Osteocyte (in vitro differentiated cells): Measurements from ENCODE around the gene CRTAP. TPM values are rescaled to one million over a fixed set of nuclear protein-coding genes. Genes with fewer than 3 reads are reported as not detected.
"Not testable (repeated sequence)": the region's sequence is repeated elsewhere in the genome, so short reads cannot be mapped to it uniquely, and the experiment has no call there.

ENCODE experiments used
- DNase-seq: peaks from one replicate; pipeline ENCODE4 v3.0.0; 2021; ENCODE audit warnings: mixed read lengths; ENCODE audit not compliant: unreplicated experiment; ENCODE audit errors: extremely low spot score
- H3K27ac Mint-ChIP-seq: one replicate; pipeline ENCODE4 v1.8.0; 2021; ENCODE audit warnings: mild to moderate bottlenecking, mixed read lengths; ENCODE audit not compliant: unreplicated experiment
- H3K27me3 Mint-ChIP-seq: one replicate; pipeline ENCODE4 v1.8.0; 2021; ENCODE audit warnings: mixed read lengths; ENCODE audit not compliant: unreplicated experiment
- H3K36me3 Mint-ChIP-seq: one replicate; pipeline ENCODE4 v1.8.0; 2021; ENCODE audit warnings: mixed read lengths; ENCODE audit not compliant: unreplicated experiment
- H3K4me1 Mint-ChIP-seq: one replicate; pipeline ENCODE4 v1.8.0; 2021; ENCODE audit warnings: mixed read lengths; ENCODE audit not compliant: unreplicated experiment
- H3K4me3 Mint-ChIP-seq: one replicate; pipeline ENCODE4 v1.8.0; 2021; ENCODE audit warnings: mild to moderate bottlenecking, moderate library complexity, mixed read lengths; ENCODE audit not compliant: unreplicated experiment
- H3K9me3 Mint-ChIP-seq: one replicate; pipeline ENCODE4 v1.8.0; 2021; ENCODE audit warnings: mixed read lengths; ENCODE audit not compliant: unreplicated experiment
- total RNA-seq: library from RNA; stranded (reverse); gene quantifications from 2 replicates; pipeline ENCODE4 v1.2.1, GENCODE V29; 2021
- TF ChIP-seq, protein P1 (sequence below): fragments of 200-600 bp; sonication (generic); IDR thresholded peaks from 2 replicates; pipeline ENCODE4 v1.5.0; 2021; ENCODE audit warnings: antibody characterized with exemption, mild to moderate bottlenecking, moderate library complexity

Gene CRTAP
- total RNA-seq, 1 donor from 2014 or later = 308 TPM

DNA sequence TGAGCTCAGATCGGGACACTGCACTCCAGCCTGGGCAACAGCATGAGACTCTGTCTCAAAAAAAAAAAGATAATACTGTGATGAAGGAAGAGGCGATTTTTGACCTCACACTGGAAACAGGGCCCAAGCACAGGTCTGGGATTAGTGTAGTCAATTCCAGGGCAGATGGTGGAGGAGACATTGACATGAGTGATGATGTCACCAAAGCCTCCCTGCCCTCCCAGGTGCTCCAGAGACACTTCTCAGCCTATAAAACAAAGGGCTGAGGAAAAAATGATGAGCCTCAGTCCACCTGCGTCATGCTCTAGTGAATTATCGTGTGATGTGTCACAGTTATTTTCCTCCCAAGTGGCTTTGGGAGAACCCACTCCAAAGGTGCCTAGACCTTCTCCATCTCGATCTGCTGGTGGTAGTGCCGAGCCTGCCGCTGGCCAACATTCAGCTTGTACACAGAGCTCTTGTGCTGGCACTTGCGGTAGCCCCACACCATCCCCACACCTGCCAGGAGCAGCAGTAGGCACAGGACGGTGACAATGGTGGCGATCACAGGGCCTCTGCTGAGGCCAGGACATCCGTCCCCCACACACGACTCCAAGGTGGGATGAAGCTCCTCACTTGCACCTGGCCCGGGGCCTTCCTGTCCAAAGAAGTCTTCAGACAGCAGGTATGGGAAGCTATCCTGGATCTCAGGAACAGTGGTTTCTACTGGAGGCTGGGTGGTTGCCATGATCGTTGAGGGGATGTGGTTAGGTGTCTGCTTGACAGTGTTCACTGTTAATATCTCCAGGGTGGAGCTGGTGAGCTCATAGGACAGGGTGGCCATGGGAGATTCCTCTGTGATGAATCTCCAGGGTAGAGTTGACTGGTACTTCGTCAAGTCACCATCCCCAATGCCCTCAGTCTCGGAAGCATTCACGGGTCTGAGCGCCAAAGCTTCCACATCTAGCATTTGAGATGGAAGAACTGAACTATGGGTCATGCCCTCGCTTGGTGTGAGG lies 38.8 kb downstream of the CRTAP start:
- H3K27me3 Mint-ChIP-seq = no peaks in the 10 kb centered on the region
- H3K9me3 Mint-ChIP-seq = peaks cover 4% of the 10 kb centered on the region
- H3K4me3 Mint-ChIP-seq = no peak overlapping the region
- peaks cover 21% of the 10 kb centered on the region for H3K4me1 Mint-ChIP-seq
- TF ChIP-seq, protein P1, sequence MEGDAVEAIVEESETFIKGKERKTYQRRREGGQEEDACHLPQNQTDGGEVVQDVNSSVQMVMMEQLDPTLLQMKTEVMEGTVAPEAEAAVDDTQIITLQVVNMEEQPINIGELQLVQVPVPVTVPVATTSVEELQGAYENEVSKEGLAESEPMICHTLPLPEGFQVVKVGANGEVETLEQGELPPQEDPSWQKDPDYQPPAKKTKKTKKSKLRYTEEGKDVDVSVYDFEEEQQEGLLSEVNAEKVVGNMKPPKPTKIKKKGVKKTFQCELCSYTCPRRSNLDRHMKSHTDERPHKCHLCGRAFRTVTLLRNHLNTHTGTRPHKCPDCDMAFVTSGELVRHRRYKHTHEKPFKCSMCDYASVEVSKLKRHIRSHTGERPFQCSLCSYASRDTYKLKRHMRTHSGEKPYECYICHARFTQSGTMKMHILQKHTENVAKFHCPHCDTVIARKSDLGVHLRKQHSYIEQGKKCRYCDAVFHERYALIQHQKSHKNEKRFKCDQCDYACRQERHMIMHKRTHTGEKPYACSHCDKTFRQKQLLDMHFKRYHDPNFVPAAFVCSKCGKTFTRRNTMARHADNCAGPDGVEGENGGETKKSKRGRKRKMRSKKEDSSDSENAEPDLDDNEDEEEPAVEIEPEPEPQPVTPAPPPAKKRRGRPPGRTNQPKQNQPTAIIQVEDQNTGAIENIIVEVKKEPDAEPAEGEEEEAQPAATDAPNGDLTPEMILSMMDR = no peak
- DNase-seq = peak; percentile 59
- no peak overlapping the region for H3K27ac Mint-ChIP-seq
- peaks cover 12% of the 10 kb centered on the region for H3K36me3 Mint-ChIP-seq

DNA sequence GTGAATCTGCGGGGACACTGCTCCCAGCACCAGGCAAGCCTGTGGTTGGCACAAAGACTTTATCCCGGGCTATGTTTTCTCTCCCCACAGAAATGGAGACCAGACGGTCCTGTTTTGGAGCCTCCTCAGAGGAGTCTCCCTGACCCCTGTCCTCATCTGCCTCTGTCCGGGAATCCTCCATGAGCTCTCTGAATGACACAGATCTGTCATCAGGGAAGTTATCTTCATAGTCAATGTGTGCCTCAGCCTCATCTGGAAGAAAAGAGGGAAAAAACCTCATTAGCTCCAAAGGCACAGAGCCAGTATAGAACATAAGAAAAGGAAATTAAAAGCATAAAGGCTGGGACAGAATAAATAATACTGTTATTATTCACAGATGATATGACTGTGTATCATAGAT lies 40.0 kb downstream of the CRTAP start:
- H3K27me3 Mint-ChIP-seq = no peaks in the 10 kb centered on the region
- no peak for DNase-seq
- H3K9me3 Mint-ChIP-seq = no peaks in the 10 kb centered on the region
- H3K4me3 Mint-ChIP-seq = no peak overlapping the region
- H3K36me3 Mint-ChIP-seq = peaks cover 10% of the 10 kb centered on the region
- H3K27ac Mint-ChIP-seq = no peak overlapping the region
- TF ChIP-seq, protein P1 = no peak
- peaks cover 14% of the 10 kb centered on the region for H3K4me1 Mint-ChIP-seq

DNA sequence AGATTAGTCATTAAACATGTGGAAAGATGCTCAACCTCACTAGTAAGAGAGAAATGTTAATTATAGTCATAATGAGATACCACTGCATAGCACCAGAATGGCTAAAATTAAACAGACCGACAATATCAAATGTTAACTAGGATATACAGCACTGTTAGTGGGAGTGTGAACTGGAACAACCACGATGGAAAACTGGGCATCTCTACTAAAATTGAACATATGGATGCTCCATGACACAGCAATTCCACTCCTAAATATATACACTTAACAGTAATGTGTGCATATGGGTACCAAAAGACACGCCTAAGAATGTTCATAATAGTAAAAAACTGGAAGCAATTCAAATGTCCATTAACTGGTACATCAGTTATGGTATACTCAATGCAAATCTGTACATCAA lies 41.5 kb downstream of the CRTAP start:
- Mint-ChIP-seq H3K27me3 (no peaks in the 10 kb centered on the region), H3K4me1 (peaks cover 14% of the 10 kb centered on the region), H3K4me3 (no peak overlapping the region), H3K27ac (no peak overlapping the region), H3K9me3 (no peaks in the 10 kb centered on the region), H3K36me3 (peaks cover 10% of the 10 kb centered on the region)
- DNase-seq = no peak
- TF ChIP-seq, protein P1 = no peak

DNA sequence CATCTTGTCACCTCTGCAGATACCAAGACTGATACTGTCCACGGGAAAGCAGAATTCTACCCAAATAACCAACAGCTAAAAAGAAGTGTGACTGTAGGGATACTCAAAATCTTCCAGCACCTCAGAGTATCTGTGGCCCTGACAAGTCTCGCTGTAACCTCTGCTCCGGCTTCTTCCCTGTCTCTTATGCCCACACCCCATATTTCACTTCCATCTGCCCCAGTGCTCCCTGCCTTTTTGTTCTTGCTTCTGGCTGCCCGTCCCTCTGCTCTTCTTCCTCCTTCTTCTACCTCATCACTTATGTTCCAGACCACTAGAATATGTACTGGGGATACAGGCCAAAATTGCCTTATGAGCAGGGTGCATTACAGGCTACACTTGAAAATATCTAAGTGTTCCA lies 45.4 kb downstream of the CRTAP start:
- TF ChIP-seq, protein P1 = no peak
- Mint-ChIP-seq H3K4me1 (peaks cover 8% of the 10 kb centered on the region), H3K27me3 (no peaks in the 10 kb centered on the region), H3K27ac (no peak overlapping the region), H3K9me3 (peaks cover 3% of the 10 kb centered on the region), H3K4me3 (no peak overlapping the region), H3K36me3 (peaks cover 12% of the 10 kb centered on the region)
- DNase-seq = no peak

DNA sequence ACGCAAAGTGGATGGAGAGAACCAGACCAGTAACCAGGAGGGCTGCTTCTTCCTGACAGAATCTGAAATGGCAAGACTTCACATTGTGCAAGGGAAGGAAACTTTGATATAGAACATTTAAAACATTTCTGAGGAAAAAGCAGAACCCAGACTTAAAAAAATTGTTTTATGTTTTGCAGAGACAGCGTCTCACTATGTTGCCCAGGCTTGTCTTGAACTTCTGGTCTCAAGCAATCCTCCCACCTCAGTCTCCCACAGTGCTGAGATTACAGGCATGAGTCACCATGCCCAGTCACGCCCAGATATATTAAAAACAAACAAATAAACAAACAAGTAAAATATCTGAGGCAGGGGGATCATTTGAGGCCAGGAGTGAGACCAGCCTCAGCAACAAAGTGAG lies 46.2 kb downstream of the CRTAP start:
- Mint-ChIP-seq H3K27ac (no peak overlapping the region), H3K9me3 (peaks cover 3% of the 10 kb centered on the region), H3K36me3 (peaks cover 12% of the 10 kb centered on the region), H3K4me1 (peaks cover 8% of the 10 kb centered on the region), H3K4me3 (no peak overlapping the region), H3K27me3 (no peaks in the 10 kb centered on the region)
- DNase-seq = no peak
- TF ChIP-seq, protein P1 = no peak

DNA sequence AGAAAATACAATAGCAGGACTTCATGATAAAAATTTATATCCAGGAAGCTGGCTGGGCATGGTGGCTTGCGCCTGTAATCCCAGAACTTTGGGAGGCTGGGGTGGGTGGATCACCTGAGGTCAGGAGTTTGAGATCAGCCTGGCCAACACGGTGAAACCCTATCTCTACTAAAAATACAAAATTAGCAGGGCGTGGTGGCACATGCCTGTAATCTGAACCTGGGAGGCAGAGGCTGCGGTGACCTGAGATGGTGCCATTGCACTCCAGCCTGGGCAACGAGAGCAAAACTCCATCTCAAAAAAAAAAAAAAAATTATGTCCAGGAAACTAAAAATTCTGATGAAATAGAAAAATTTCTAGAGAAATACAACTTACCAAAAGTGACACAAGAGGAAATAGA lies 48.8 kb downstream of the CRTAP start:
- peaks cover 12% of the 10 kb centered on the region for H3K36me3 Mint-ChIP-seq

More for the DNA sequence above, 48.8 kb downstream of the CRTAP start:
- H3K4me1 Mint-ChIP-seq, H3K27ac Mint-ChIP-seq, H3K9me3 Mint-ChIP-seq, DNase-seq, H3K4me3 Mint-ChIP-seq, H3K27me3 Mint-ChIP-seq: not testable (repeated sequence)
